ENCODE measurements around the gene SLC37A3.

Gene SLC37A3

DNA sequence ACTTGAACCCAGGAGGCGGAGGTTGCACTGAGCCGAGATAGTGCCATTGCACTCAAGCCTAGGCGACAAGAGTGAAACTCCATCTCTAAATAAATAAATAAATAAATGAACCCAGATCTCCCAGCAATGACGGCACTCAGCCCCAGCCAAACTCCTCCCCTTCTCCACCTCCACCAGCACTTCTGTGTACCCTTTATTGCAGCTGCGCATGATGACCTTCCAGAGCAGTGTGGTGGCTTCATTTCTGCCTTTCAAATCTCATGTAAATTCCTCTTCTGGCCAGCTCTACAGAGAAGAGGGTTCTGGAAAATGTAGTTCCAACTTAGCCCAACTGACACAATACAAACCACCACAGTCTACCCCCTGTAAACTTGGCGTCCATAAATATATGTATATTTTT is 108.5 kb downstream of the SLC37A3 start:
- Histone ChIP-seq H2BK15ac (ENCODE audit: low read length) (no peak overlapping the region), H3K79me1 (ENCODE audit: low read depth, low read length) (no peaks in the 10 kb centered on the region), H2AFZ (ENCODE audit: low read length) (no peak overlapping the region), H3K27ac (replicated peaks; ENCODE audit: low read length) (no peak overlapping the region), H3K36me3 (replicated peaks in 1 of 2; ENCODE audit: control insufficient read depth in 2 of 2, insufficient read depth in 2 of 2, low read length in 2 of 2) (no peaks in the 10 kb centered on the region), H2BK5ac (ENCODE audit: low read length) (no peak overlapping the region), H3K4me3 (ENCODE audit: low read length in 2 of 2) (no peak overlapping the region), H3K27me3 (ENCODE audit: control insufficient read depth in 3 of 3, insufficient read depth in 3 of 3, low read depth in 1 of 3, low read length in 3 of 3) (peaks cover 0 to 8% (median 0%) of the 10 kb centered on the region in 3 experiments), H3K23ac (ENCODE audit: low read depth, low read length, poor library complexity) (no peak overlapping the region), H4K91ac (ENCODE audit: low read depth, low read length, poor library complexity) (no peak overlapping the region), H3K4me2 (ENCODE audit: insufficient read depth, low read length, poor library complexity, severe bottlenecking) (no peak overlapping the region), H3K18ac (ENCODE audit: low read length) (no peak overlapping the region), H3K9ac (ENCODE audit: low read depth, low read length, poor library complexity) (no peak overlapping the region), H2BK120ac (ENCODE audit: low read depth, low read length) (no peak overlapping the region), H2BK12ac (ENCODE audit: low read length) (no peak overlapping the region), H3K9me3 (replicated peaks in 1 of 2; ENCODE audit: control insufficient read depth in 2 of 2, insufficient read depth in 1 of 2, low read depth in 1 of 2, low read length in 2 of 2) (no peaks in the 10 kb centered on the region), H4K8ac (ENCODE audit: low read depth, low read length) (no peak overlapping the region), H3K4ac (ENCODE audit: low read length) (no peak overlapping the region), H3K4me1 (ENCODE audit: control insufficient read depth in 2 of 2, insufficient read depth in 1 of 2, low read depth in 1 of 2, low read length in 2 of 2) (peaks cover 0 to 3% of the 10 kb centered on the region in 2 donors), H3K14ac (ENCODE audit: low read length) (no peak overlapping the region), H2AK5ac (ENCODE audit: low read depth, low read length) (no peak overlapping the region)
- no CpG with 5 or more reads among the region's 6 CpGs for WGBS, 2 donors (ENCODE audit: extremely low coverage in 2 of 2, insufficient read length in 2 of 2, insufficient replicate concordance in 1 of 2)
- DNase-seq (ENCODE audit: low spot score), result no peak

- H3K23ac ChIP-seq (ENCODE audit: low read depth, low read length, poor library complexity), result no peak overlapping the region
- no peak overlapping the region for H3K18ac ChIP-seq (ENCODE audit: low read length)
- no peak overlapping the region for H2AK5ac ChIP-seq (ENCODE audit: low read depth, low read length)
- no peak overlapping the region for H2AFZ ChIP-seq (ENCODE audit: low read length)
- no peak overlapping the region for H3K9ac ChIP-seq (ENCODE audit: low read depth, low read length, poor library complexity)
- H2BK5ac ChIP-seq (ENCODE audit: low read length), result no peak overlapping the region
- H2BK120ac ChIP-seq (ENCODE audit: low read depth, low read length), result no peak overlapping the region
- H2BK12ac ChIP-seq (ENCODE audit: low read length), result no peak overlapping the region
- no peak overlapping the region for H3K4me2 ChIP-seq (ENCODE audit: insufficient read depth, low read length, poor library complexity, severe bottlenecking)
- H2BK15ac ChIP-seq (ENCODE audit: low read length), result no peak overlapping the region
- H3K27me3 ChIP-seq (ENCODE audit: control insufficient read depth in 3 of 3, insufficient read depth in 3 of 3, low read depth in 1 of 3, low read length in 3 of 3), result peaks cover 0 to 14% (median 0%) of the 10 kb centered on the region in 3 experiments
- no peaks in the 10 kb centered on the region for H3K4me1 ChIP-seq (ENCODE audit: control insufficient read depth in 2 of 2, insufficient read depth in 1 of 2, low read depth in 1 of 2, low read length in 2 of 2)
- no peak overlapping the region for H4K91ac ChIP-seq (ENCODE audit: low read depth, low read length, poor library complexity)
- H3K9me3 ChIP-seq (replicated peaks in 1 of 2; ENCODE audit: control insufficient read depth in 2 of 2, insufficient read depth in 1 of 2, low read depth in 1 of 2, low read length in 2 of 2), result no peaks in the 10 kb centered on the region
- DNase-seq (ENCODE audit: low spot score), result no peak
- H3K27ac ChIP-seq (replicated peaks; ENCODE audit: low read length), result no peak overlapping the region
- no CpG with 5 or more reads among the region's 3 CpGs for WGBS, 2 donors (ENCODE audit: extremely low coverage in 2 of 2, insufficient read length in 2 of 2, insufficient replicate concordance in 1 of 2)
- H4K8ac ChIP-seq (ENCODE audit: low read depth, low read length), result no peak overlapping the region
- no peak overlapping the region for H3K4ac ChIP-seq (ENCODE audit: low read length)
- H3K14ac ChIP-seq (ENCODE audit: low read length), result no peak overlapping the region
- H3K4me3 ChIP-seq (ENCODE audit: low read length in 2 of 2), result no peak overlapping the region
- no peaks in the 10 kb centered on the region for H3K79me1 ChIP-seq (ENCODE audit: low read depth, low read length)
- H3K36me3 ChIP-seq (replicated peaks in 1 of 2; ENCODE audit: control insufficient read depth in 2 of 2, insufficient read depth in 2 of 2, low read length in 2 of 2), result no peaks in the 10 kb centered on the region
These were observed 110.3 kb downstream of the SLC37A3 start for GRCh38 chr7:140287988-140288387.

DNA sequence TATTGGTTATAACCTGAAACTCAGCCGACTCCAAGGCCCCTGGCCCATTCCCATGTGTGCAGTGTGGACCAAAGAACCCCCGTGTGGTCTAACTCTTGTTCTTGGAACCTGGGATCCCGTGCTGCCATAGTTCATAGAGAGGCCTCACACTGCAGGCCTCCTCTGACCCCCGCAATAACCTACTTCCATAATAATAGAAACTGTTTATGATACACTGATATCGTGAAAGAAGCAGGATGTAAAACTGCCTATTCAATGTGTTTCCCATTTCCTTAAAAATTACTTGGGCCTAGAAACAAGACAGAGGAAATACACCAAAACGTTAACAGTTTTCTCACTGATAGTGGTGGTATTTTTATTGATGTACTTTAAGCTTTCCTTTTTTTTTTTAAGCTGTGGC is 112.4 kb downstream of the SLC37A3 start:
- Histone ChIP-seq H4K8ac (ENCODE audit: low read depth, low read length) (no peak overlapping the region), H2BK120ac (ENCODE audit: low read depth, low read length) (no peak overlapping the region), H3K23ac (ENCODE audit: low read depth, low read length, poor library complexity) (no peak overlapping the region), H2BK15ac (ENCODE audit: low read length) (no peak overlapping the region), H4K91ac (ENCODE audit: low read depth, low read length, poor library complexity) (no peak overlapping the region), H3K9me3 (replicated peaks in 1 of 2; ENCODE audit: control insufficient read depth in 2 of 2, insufficient read depth in 1 of 2, low read depth in 1 of 2, low read length in 2 of 2) (no peaks in the 10 kb centered on the region), H3K79me1 (ENCODE audit: low read depth, low read length) (no peaks in the 10 kb centered on the region), H3K4me1 (ENCODE audit: control insufficient read depth in 2 of 2, insufficient read depth in 1 of 2, low read depth in 1 of 2, low read length in 2 of 2) (no peaks in the 10 kb centered on the region), H3K9ac (ENCODE audit: low read depth, low read length, poor library complexity) (no peak overlapping the region), H3K14ac (ENCODE audit: low read length) (no peak overlapping the region), H3K18ac (ENCODE audit: low read length) (no peak overlapping the region), H3K4ac (ENCODE audit: low read length) (no peak overlapping the region), H3K36me3 (replicated peaks in 1 of 2; ENCODE audit: control insufficient read depth in 2 of 2, insufficient read depth in 2 of 2, low read length in 2 of 2) (no peaks in the 10 kb centered on the region), H3K27me3 (ENCODE audit: control insufficient read depth in 3 of 3, insufficient read depth in 3 of 3, low read depth in 1 of 3, low read length in 3 of 3) (peaks cover 0 to 14% (median 0%) of the 10 kb centered on the region in 3 experiments), H2AK5ac (ENCODE audit: low read depth, low read length) (no peak overlapping the region), H2BK5ac (ENCODE audit: low read length) (no peak overlapping the region), H2BK12ac (ENCODE audit: low read length) (no peak overlapping the region), H3K27ac (replicated peaks; ENCODE audit: low read length) (no peak overlapping the region), H3K4me2 (ENCODE audit: insufficient read depth, low read length, poor library complexity, severe bottlenecking) (no peak overlapping the region), H2AFZ (ENCODE audit: low read length) (no peak overlapping the region), H3K4me3 (ENCODE audit: low read length in 2 of 2) (no peak overlapping the region)
- DNase-seq (ENCODE audit: low spot score), result no peak
- no CpG with 5 or more reads among the region's 6 CpGs for WGBS, 2 donors (ENCODE audit: extremely low coverage in 2 of 2, insufficient read length in 2 of 2, insufficient replicate concordance in 1 of 2)

GRCh38 chr7:140284062-140284461 is 114.3 kb downstream of the SLC37A3 start:
- no peak overlapping the region for H2AFZ ChIP-seq (ENCODE audit: low read length)
- H2AK5ac ChIP-seq (ENCODE audit: low read depth, low read length), result no peak overlapping the region
- no peak overlapping the region for H3K27ac ChIP-seq (replicated peaks; ENCODE audit: low read length)
- H2BK15ac ChIP-seq (ENCODE audit: low read length), result no peak overlapping the region
- H3K4me2 ChIP-seq (ENCODE audit: insufficient read depth, low read length, poor library complexity, severe bottlenecking), result no peak overlapping the region
- H3K9ac ChIP-seq (ENCODE audit: low read depth, low read length, poor library complexity), result no peak overlapping the region
- H3K79me1 ChIP-seq (ENCODE audit: low read depth, low read length), result no peaks in the 10 kb centered on the region
- no peak overlapping the region for H4K91ac ChIP-seq (ENCODE audit: low read depth, low read length, poor library complexity)
- no peak overlapping the region for H3K14ac ChIP-seq (ENCODE audit: low read length)
- no peak overlapping the region for H3K4me3 ChIP-seq (ENCODE audit: low read length in 2 of 2)
- no peak overlapping the region for H3K23ac ChIP-seq (ENCODE audit: low read depth, low read length, poor library complexity)
- H4K8ac ChIP-seq (ENCODE audit: low read depth, low read length), result no peak overlapping the region
- H3K4me1 ChIP-seq (ENCODE audit: control insufficient read depth in 2 of 2, insufficient read depth in 1 of 2, low read depth in 1 of 2, low read length in 2 of 2), result no peaks in the 10 kb centered on the region
- no CpG with 5 or more reads among the region's 1 CpG for WGBS, 2 donors (ENCODE audit: extremely low coverage in 2 of 2, insufficient read length in 2 of 2, insufficient replicate concordance in 1 of 2)
- H3K4ac ChIP-seq (ENCODE audit: low read length), result no peak overlapping the region
- H3K27me3 ChIP-seq (ENCODE audit: control insufficient read depth in 3 of 3, insufficient read depth in 3 of 3, low read depth in 1 of 3, low read length in 3 of 3), result peaks cover 0 to 14% (median 0%) of the 10 kb centered on the region in 3 experiments
- H3K18ac ChIP-seq (ENCODE audit: low read length), result no peak overlapping the region
- H2BK5ac ChIP-seq (ENCODE audit: low read length), result no peak overlapping the region
- H2BK12ac ChIP-seq (ENCODE audit: low read length), result no peak overlapping the region
- DNase-seq (ENCODE audit: low spot score), result no peak
- no peaks in the 10 kb centered on the region for H3K36me3 ChIP-seq (replicated peaks in 1 of 2; ENCODE audit: control insufficient read depth in 2 of 2, insufficient read depth in 2 of 2, low read length in 2 of 2)
- H3K9me3 ChIP-seq (replicated peaks in 1 of 2; ENCODE audit: control insufficient read depth in 2 of 2, insufficient read depth in 1 of 2, low read depth in 1 of 2, low read length in 2 of 2), result no peaks in the 10 kb centered on the region
- no peak overlapping the region for H2BK120ac ChIP-seq (ENCODE audit: low read depth, low read length)
